Stimulated activated naive CD8-positive, alpha-beta T cell treated with anti-CD3 and anti-CD28 coated beads, Interleukin-15, Interleukin-2, amounts not matched to agents 100 ng/mL and 50 ng/mL, for 24 hours (primary cell): ENCODE measurements around the gene SOX6.
"Not testable (repeated sequence)": the region's sequence is repeated elsewhere in the genome, so short reads cannot be mapped to it uniquely, and the experiment has no call there.

ENCODE experiments used
- H3K27ac Mint-ChIP-seq: one replicate; pipeline ENCODE4 v1.8.0; 2021; ENCODE audit warnings: mild to moderate bottlenecking, mixed read lengths
- H3K27me3 Mint-ChIP-seq: one replicate; pipeline ENCODE4 v1.8.0; 2021; ENCODE audit warnings: mixed read lengths
- H3K36me3 Mint-ChIP-seq: one replicate; pipeline ENCODE4 v1.8.0; 2021; ENCODE audit warnings: low read depth, mixed read lengths
- H3K4me1 Mint-ChIP-seq: one replicate; pipeline ENCODE4 v1.8.0; 2021; ENCODE audit warnings: low read depth, mixed read lengths
- H3K4me3 Mint-ChIP-seq: one replicate; pipeline ENCODE4 v1.8.0; 2021; ENCODE audit warnings: mild to moderate bottlenecking, mixed read lengths
- H3K9me3 Mint-ChIP-seq: one replicate; pipeline ENCODE4 v1.8.0; 2021; ENCODE audit warnings: mixed read lengths

The SOX6 gene

DNA sequence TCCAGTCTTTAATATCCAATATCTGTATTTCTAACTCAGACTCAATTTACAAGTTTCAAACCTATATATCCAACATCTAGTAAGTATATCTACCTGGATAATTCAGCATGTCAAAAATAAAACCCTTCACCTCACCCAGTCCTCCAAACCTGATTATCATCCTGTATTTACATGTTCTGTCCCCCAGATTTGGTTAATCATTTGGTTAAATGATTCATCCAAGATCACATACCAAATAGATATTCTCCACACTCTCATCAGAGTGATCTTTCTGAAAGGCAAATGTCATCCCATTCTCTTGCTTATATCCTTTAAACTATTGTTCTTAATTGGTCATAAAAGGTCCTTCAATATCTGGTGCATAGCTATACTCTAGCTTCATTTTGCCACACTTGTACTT lies 199.0 kb downstream of the SOX6 start:
- no peak overlapping the region for H3K4me3 Mint-ChIP-seq
- H3K27me3 Mint-ChIP-seq = no peaks in the 10 kb centered on the region
- no peak overlapping the region for H3K27ac Mint-ChIP-seq
- no peaks in the 10 kb centered on the region for H3K36me3 Mint-ChIP-seq
- H3K9me3 Mint-ChIP-seq = no peaks in the 10 kb centered on the region
- no peaks in the 10 kb centered on the region for H3K4me1 Mint-ChIP-seq

DNA sequence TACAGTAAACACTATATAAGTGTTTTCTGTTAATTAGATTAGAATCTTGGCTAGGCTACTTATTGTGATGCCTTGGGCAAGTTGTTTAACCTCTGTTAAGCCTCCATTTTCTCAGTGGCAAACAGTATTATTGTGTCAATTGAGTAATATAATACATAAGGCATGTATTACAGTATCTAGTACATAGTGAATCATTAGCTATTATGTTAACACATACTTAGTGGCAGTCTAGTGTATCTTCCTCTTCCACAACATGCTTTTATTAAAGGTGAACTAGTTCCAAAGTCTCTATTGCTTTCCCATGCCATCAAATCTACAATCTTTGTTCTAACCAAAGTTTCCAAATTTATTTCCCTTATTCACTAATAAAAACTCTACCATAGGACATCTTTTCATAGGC lies 200.9 kb downstream of the SOX6 start:
- Mint-ChIP-seq H3K4me1 (no peaks in the 10 kb centered on the region), H3K27ac (no peak overlapping the region), H3K36me3 (no peaks in the 10 kb centered on the region), H3K4me3 (no peak overlapping the region), H3K9me3 (no peaks in the 10 kb centered on the region), H3K27me3 (no peaks in the 10 kb centered on the region)

DNA sequence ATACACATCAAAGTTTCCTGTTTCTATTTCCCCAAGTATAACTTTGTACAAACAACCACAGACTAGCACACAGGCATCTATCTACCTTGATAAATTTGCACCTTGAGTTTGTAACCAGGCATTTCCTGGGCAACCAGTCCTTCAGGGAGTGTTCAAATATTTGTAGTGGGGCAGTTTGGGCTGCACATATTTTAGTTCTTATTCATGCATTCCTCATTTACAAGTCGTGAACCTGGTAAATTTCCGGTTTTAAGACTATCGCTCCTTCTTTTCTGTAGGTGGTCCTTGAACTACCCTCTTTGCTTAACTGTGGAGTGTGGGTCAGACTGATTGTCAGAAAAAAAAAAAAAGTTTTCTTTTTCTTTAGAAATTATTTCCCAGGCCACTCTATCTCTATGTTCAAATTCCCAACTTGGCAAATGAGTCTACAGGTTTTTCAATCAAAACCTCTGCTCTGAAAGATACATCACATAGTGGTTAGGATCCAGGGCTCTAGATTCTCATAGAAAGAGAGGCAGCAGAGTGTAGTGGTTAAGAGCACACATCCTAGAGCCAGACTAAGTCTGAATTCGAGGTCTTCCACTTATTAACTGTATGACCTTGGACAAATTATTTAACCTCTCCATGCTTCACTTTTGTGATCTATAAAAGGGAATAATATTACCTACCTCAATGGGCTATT lies 201.5 kb downstream of the SOX6 start:
- H3K36me3 Mint-ChIP-seq = no peaks in the 10 kb centered on the region
- no peaks in the 10 kb centered on the region for H3K4me1 Mint-ChIP-seq

DNA sequence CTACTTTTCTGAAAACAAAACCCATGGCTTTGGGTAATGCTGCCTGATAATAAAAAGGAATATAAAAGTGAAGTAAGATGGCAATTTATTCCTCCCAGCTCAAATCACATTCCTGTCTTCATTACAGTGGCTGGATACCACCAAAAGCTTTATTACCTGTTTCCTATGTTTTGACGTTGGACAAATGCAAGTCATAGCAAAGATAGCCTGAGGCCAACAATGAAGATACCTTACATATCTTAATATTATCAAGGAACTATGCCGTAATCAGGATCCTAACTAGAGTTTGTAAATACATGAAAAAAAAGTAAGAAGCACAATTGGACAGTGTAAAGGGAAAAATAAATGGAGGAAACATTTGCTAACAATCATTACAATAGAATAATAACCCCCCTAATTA lies 202.4 kb downstream of the SOX6 start:
- H3K4me1 Mint-ChIP-seq = no peaks in the 10 kb centered on the region
- no peak overlapping the region for H3K27ac Mint-ChIP-seq
- no peaks in the 10 kb centered on the region for H3K36me3 Mint-ChIP-seq
- H3K9me3 Mint-ChIP-seq = peaks cover 4% of the 10 kb centered on the region
- no peak overlapping the region for H3K4me3 Mint-ChIP-seq
- no peaks in the 10 kb centered on the region for H3K27me3 Mint-ChIP-seq

More for the DNA sequence above, 201.5 kb downstream of the SOX6 start:
- H3K4me3 Mint-ChIP-seq = no peak overlapping the region
- peaks cover 2% of the 10 kb centered on the region for H3K9me3 Mint-ChIP-seq
- no peaks in the 10 kb centered on the region for H3K27me3 Mint-ChIP-seq
- H3K27ac Mint-ChIP-seq = no peak overlapping the region

DNA sequence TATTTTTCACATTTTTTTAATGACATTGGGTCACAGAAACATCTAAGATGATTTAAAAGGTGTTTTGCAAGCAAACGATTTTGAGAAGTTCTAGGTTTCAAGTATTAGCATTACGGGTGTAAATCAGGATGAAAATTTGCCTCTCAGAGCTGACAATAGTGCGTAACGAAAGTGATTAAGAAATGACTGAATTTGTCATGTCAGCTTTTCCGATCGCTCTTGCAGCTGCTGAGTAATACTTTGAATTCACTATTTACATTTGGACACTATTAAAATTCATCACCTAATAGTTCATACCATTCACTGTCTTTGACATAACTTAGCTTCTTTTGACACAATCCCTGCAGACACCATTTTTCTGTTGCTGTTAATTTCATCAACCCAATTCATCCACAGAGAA lies 205.2 kb downstream of the SOX6 start:
- no peaks in the 10 kb centered on the region for H3K27me3 Mint-ChIP-seq
- H3K27ac Mint-ChIP-seq = no peak overlapping the region
- H3K36me3 Mint-ChIP-seq = no peaks in the 10 kb centered on the region
- H3K4me3 Mint-ChIP-seq = no peak overlapping the region
- H3K4me1 Mint-ChIP-seq = no peaks in the 10 kb centered on the region
- H3K9me3 Mint-ChIP-seq = peaks cover 4% of the 10 kb centered on the region

DNA sequence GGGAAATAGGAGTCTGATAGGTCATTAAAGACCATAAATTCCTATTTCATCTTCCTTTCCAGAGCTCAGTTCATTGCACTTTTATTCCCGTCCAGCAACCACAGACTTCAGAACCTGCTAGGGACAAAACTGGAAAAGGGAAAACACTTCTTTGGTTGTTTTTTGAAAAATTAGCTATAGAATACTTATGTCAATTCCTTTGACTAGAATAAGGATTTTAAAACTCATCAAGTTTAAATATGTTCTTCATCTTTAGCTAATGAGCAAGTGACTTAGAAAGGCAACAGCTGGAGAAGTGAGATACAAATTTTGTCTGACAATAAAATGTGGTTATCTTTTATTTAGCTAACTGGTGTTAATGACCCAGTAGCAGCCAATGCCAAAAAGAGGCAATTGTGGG lies 206.9 kb downstream of the SOX6 start:
- Mint-ChIP-seq H3K4me1 (no peaks in the 10 kb centered on the region), H3K27ac (no peak overlapping the region), H3K36me3 (no peaks in the 10 kb centered on the region), H3K27me3 (no peaks in the 10 kb centered on the region), H3K4me3 (no peak overlapping the region), H3K9me3 (peaks cover 4% of the 10 kb centered on the region)

DNA sequence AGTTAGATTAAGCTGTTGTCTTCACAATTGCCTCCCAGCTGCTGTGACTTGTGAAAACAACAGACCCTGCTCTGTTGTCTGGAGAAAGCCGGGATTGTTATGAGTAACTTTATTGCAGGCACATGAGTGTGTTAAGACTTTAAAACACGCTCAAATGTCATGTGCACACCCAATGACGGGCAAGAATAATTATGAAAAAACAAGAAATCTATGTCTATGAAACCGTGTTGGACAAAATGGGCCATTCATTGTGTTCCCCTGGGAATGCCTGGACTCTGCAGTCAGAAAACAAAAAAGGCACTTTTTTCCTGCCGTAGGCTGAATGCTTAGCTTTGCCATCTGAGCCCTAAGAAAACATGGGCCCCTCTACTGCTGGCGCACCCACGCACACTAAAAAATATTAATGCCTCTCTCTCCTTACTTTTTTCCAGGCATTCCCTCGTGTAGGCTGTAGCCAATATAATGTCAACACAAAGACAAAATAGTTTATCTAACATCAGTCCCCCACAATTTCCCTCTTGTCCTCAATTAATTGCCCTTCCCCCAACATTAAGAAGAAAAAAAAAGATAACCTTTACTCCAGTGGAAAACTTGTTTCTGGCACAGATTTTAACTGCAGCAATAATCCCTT lies 207.9 kb downstream of the SOX6 start:
- Mint-ChIP-seq H3K27ac (no peak overlapping the region), H3K9me3 (peaks cover 4% of the 10 kb centered on the region), H3K4me3 (no peak overlapping the region), H3K4me1 (no peaks in the 10 kb centered on the region), H3K36me3 (no peaks in the 10 kb centered on the region), H3K27me3 (no peaks in the 10 kb centered on the region)

DNA sequence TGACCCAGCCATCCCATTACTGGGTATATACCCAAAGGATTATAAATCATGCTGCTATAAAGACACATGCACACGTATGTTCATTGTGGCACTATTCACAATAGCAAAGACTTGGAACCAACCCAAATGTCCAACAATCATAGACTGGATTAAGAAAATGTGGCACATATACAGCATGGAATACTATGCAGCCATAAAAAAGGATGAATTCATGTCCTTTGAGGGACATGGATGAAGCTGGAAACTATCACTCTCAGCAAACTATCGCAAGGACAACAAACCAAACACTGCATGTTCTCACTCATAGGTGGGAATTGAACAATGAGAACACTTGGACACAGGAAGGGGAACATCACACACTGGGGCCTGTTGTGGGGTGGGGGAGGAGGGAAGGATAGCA lies 209.4 kb downstream of the SOX6 start:
- not testable (repeated sequence) for H3K36me3 Mint-ChIP-seq, H3K27me3 Mint-ChIP-seq, H3K4me3 Mint-ChIP-seq, H3K27ac Mint-ChIP-seq, H3K4me1 Mint-ChIP-seq, H3K9me3 Mint-ChIP-seq

DNA sequence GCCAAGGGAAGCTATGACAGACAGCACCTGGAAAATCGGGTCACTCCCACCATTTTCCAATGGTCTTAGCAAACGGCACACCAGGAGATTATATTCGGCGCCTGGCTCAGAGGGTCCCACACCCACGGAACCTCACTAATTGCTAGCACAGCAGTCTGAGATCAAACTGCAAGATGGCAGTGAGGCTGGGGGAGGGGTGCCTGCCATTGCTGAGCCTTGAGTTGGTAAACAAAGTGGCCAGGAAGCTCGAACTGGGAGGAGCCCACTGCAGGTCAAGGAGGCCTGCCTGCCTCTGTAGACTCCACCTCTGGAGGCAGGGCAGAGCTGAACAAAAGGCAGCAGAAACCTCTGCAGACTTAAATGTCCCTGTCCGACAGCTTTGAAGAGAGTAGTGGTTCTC lies 214.7 kb downstream of the SOX6 start:
- H3K4me1 Mint-ChIP-seq, H3K27ac Mint-ChIP-seq, H3K9me3 Mint-ChIP-seq, H3K36me3 Mint-ChIP-seq, H3K4me3 Mint-ChIP-seq, H3K27me3 Mint-ChIP-seq: not testable (repeated sequence)

DNA sequence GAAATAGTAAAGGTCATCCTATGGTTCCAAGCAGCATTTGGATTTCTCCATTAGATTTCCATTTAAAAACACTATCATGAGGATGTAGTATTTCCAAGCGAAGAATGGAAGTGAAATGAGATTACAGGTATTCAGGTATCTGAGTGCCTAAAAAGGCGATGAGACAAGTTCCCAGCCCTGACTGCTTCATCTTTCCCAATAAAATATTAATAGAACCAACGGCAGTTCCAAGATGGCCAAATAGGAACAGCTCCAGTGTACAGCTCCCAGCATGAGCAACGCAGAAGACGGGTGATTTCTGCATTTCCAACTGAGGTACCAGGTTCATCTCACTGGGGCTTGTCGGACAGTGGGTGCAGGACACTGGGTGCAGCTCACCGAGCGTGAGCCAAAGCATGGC lies 215.2 kb downstream of the SOX6 start:
- H3K4me3 Mint-ChIP-seq, H3K9me3 Mint-ChIP-seq, H3K36me3 Mint-ChIP-seq, H3K27ac Mint-ChIP-seq, H3K27me3 Mint-ChIP-seq, H3K4me1 Mint-ChIP-seq: not testable (repeated sequence)

DNA sequence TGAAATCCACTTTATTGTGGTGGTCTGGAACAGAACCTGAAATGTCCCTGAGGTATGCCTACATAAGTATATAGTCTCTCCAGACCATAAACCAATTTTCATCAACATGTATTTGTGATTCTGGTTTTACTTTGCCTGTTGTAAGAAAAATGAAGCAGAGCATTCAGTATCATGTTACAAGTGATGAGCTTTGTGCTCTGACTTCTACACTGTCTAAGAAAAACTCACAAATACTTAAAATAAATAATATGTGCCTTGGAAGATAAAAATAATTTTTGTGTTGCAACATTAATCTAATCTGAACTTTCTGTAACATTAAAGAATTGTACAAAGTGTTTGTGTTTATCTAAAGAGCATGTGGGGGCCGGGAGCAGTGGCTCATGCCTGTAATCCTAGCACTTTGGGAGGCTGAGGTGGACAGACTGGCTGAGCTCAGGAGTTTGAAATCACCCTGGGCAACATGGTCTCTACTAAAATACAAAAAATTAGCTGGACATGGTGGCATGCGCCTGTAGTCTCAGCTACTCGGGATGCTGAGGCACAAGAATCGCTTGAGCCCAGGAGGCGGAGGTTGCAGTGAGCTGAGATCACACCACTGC lies 219.5 kb downstream of the SOX6 start:
- peaks cover 18% of the 10 kb centered on the region for H3K9me3 Mint-ChIP-seq
- H3K27me3 Mint-ChIP-seq = no peaks in the 10 kb centered on the region
- no peaks in the 10 kb centered on the region for H3K4me1 Mint-ChIP-seq
- no peak overlapping the region for H3K4me3 Mint-ChIP-seq
- H3K27ac Mint-ChIP-seq = no peak overlapping the region
- no peaks in the 10 kb centered on the region for H3K36me3 Mint-ChIP-seq

DNA sequence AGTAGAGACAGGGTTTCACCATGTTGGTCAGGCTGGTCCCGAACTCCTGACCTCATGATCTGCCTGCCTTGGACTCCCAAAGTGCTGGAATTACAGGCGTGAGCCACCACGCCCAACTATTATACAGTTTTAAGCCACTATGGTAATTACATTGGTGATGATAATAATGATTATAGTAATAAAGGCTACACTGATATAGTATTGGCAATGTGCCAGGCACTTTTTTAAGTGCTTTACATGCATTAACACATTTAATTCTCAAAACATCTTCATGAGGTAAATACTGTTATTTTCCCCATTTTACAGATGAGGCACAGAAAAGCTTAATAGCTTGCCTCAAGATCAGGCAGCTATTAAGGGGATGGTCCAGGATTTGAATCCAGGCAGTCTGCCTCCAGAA lies 222.5 kb downstream of the SOX6 start:
- H3K27me3 Mint-ChIP-seq = no peaks in the 10 kb centered on the region
- H3K4me3 Mint-ChIP-seq = no peak overlapping the region
- peaks cover 14% of the 10 kb centered on the region for H3K9me3 Mint-ChIP-seq
- H3K4me1 Mint-ChIP-seq = no peaks in the 10 kb centered on the region
- H3K27ac Mint-ChIP-seq = no peak overlapping the region
- no peaks in the 10 kb centered on the region for H3K36me3 Mint-ChIP-seq

DNA sequence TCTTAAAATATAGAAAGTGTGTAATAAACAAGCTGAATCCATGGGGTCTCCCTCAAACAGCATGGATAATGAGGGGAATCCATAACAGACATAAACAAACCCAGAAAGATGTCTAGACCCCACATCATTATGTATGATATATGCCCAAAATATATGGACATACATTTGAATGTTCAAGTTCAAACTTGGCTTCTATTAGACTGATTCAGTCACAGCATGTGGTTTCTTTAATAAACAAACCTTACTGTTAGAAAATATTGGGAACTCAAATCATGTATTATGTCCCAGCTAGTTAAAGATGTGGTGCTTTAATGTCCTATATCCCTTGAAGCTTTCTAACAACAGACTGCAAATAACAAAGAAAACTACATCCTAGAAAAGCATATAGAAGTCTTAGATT lies 228.6 kb downstream of the SOX6 start:
- Mint-ChIP-seq H3K9me3 (peaks cover 4% of the 10 kb centered on the region), H3K36me3 (no peaks in the 10 kb centered on the region), H3K27me3 (no peaks in the 10 kb centered on the region), H3K27ac (no peak overlapping the region), H3K4me3 (no peak overlapping the region), H3K4me1 (no peaks in the 10 kb centered on the region)

DNA sequence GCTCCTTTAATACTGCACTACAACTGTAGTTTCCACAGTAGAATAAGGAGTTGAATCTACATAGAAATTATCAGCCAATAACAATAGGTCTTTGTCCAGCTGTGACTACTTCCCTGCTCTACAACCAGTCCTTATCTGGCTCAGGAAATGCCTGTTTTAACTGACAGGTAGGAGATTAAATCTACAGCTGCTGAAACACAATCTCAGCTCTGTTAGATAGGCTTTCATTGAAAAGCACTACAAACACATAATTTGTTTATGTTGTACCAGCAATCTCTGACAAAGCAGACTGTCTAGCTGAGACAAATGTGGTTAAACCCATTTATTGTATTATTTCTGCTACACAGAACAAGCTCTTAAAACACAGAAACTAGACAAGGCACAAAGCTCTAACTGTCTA lies 230.0 kb downstream of the SOX6 start:
- H3K27ac Mint-ChIP-seq = no peak overlapping the region
- H3K36me3 Mint-ChIP-seq = no peaks in the 10 kb centered on the region
- H3K4me3 Mint-ChIP-seq = no peak overlapping the region
- H3K4me1 Mint-ChIP-seq = no peaks in the 10 kb centered on the region
- H3K27me3 Mint-ChIP-seq = no peaks in the 10 kb centered on the region
- H3K9me3 Mint-ChIP-seq = peaks cover 4% of the 10 kb centered on the region

DNA sequence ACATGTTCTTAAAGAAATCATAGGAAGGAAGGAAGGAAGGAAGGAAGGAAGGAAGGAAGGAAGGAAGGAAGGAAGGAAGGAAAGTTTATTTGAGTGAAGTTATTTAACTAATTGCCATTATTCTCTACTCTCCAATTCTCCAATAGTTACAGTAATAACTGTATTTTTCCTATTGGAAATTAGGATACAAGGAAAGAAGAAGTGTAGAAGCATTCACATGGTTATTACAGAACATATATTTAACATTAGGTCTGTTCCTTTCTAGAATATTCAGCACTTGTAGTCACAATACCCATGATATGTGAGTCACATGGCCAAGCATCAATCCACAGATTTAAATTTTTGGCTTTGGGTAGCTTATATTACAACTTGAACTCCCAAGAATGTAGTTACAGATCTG lies 230.6 kb downstream of the SOX6 start:
- H3K27ac Mint-ChIP-seq = no peak overlapping the region
- H3K36me3 Mint-ChIP-seq = no peaks in the 10 kb centered on the region
- H3K9me3 Mint-ChIP-seq = peaks cover 4% of the 10 kb centered on the region
- no peaks in the 10 kb centered on the region for H3K4me1 Mint-ChIP-seq
- no peak overlapping the region for H3K4me3 Mint-ChIP-seq
- no peaks in the 10 kb centered on the region for H3K27me3 Mint-ChIP-seq

DNA sequence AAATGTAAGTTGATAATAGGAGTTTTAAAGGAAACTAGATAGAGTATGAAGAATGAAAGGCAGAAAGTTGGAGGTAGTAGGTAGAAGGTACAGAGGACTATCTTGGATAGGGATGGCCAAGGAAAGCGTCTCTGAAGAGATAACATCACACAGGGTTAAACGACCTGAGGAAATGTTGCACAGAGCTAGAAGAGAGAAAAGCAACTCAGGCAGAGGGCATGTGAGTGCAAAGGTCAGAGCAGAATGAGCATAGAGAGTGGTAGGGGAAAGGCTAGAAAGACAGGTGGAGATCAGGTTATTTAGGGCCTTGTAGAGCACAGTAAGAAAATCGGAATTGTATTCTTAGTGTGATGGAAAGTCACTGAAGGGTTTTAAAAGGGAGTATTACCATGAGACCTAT lies 232.0 kb downstream of the SOX6 start:
- H3K4me1 Mint-ChIP-seq = no peaks in the 10 kb centered on the region
- H3K27ac Mint-ChIP-seq = no peak overlapping the region
- peaks cover 4% of the 10 kb centered on the region for H3K9me3 Mint-ChIP-seq
- no peaks in the 10 kb centered on the region for H3K36me3 Mint-ChIP-seq
- no peaks in the 10 kb centered on the region for H3K27me3 Mint-ChIP-seq
- H3K4me3 Mint-ChIP-seq = no peak overlapping the region
